CD4-positive, alpha-beta memory T cell (primary cell): Measurements from ENCODE around the gene PSMC1. TPM values are rescaled to one million over a fixed set of nuclear protein-coding genes. Genes with fewer than 3 reads are reported as not detected.
A peak's percentile ranks its signal among the peaks of the same experiment; 100 is the strongest.

Source experiments
- CTCF ChIA-PET: fragments of 350-600 bp; sonication (Branson Sonifier 250); formaldehyde crosslinking; loops from one replicate; lab custom pipeline; 2021; ENCODE audit warnings: inconsistent platforms; ENCODE audit not compliant: partially characterized antibody; lab: Charles Lee
- POLR2A ChIA-PET: fragments of 350-600 bp; sonication (Branson Sonifier 250); formaldehyde crosslinking; loops from one replicate; lab custom pipeline; 2021; ENCODE audit not compliant: partially characterized antibody; lab: Charles Lee
- DNase-seq, 5 donors: peaks; one replicate each; pipeline versions ENCODE4 v3.0.0 to v3.0.0-alpha.2; 2020 to 2022; ENCODE audit warnings: mixed read lengths in 1 of 5
- H3K27ac ChIP-seq: one replicate; pipeline ENCODE4 v1.7.0; 2013; ENCODE audit warnings: low read depth, low read length
- H3K27me3 ChIP-seq: 2 replicates; pipeline ENCODE4 v1.7.0; 2013; ENCODE audit warnings: mild to moderate bottlenecking, low read length, moderate library complexity; ENCODE audit not compliant: insufficient read depth
- H3K36me3 ChIP-seq: 2 replicates; pipeline ENCODE4 v1.7.0; 2013; ENCODE audit warnings: mild to moderate bottlenecking, low read length, moderate library complexity; ENCODE audit not compliant: insufficient read depth
- H3K4me1 ChIP-seq: 2 replicates; pipeline ENCODE4 v1.7.0; 2013; ENCODE audit warnings: mild to moderate bottlenecking, low read length, moderate library complexity; ENCODE audit not compliant: insufficient read depth
- H3K4me3 ChIP-seq, 2 donors: one replicate each; pipeline ENCODE4 v1.7.0; 2013; ENCODE audit warnings: low read length in 2 of 2, mild to moderate bottlenecking in 1 of 2
- H3K9me3 ChIP-seq, 2 donors: one replicate each; pipeline ENCODE4 v1.7.0; 2013; ENCODE audit warnings: low read length in 2 of 2, control low read depth in 1 of 2; ENCODE audit not compliant: control insufficient read depth in 1 of 2
- H3K27ac Mint-ChIP-seq, 7 donors: one replicate each; pipeline ENCODE4 v1.8.0; 2020 to 2021; ENCODE audit warnings: mixed read lengths in 7 of 7, mild to moderate bottlenecking in 6 of 7, inconsistent platforms in 3 of 7, moderate library complexity in 3 of 7
- H3K27me3 Mint-ChIP-seq, 2 donors: one replicate each; pipeline ENCODE4 v1.8.0; 2020 to 2021; ENCODE audit warnings: mixed read lengths in 2 of 2
- H3K36me3 Mint-ChIP-seq, 2 donors: one replicate each; pipeline ENCODE4 v1.8.0; 2020 to 2021; ENCODE audit warnings: mixed read lengths in 2 of 2, inconsistent platforms in 1 of 2, mild to moderate bottlenecking in 1 of 2
- H3K4me1 Mint-ChIP-seq, 4 donors: one replicate each; pipeline ENCODE4 v1.8.0; 2020 to 2021; ENCODE audit warnings: mixed read lengths in 4 of 4, mild to moderate bottlenecking in 1 of 4
- H3K4me3 Mint-ChIP-seq, 8 donors: one replicate each; pipeline ENCODE4 v1.8.0; 2020 to 2021; ENCODE audit warnings: mixed read lengths in 8 of 8, mild to moderate bottlenecking in 7 of 8, moderate library complexity in 6 of 8, inconsistent platforms in 3 of 8
- H3K9me3 Mint-ChIP-seq, 8 donors: one replicate each; pipeline ENCODE4 v1.8.0; 2020 to 2021; ENCODE audit warnings: mixed read lengths in 8 of 8, mild to moderate bottlenecking in 5 of 8, inconsistent platforms in 3 of 8, moderate library complexity in 1 of 8
- intact Hi-C: fragments of 100-400 bp; cut with micrococcal nuclease; formaldehyde crosslinking; loops from one replicate; pipeline ENCODE4 v1.15.1; 2023
- polyA plus RNA-seq, 2 donors: library from polyadenylated mRNA; unstranded; fragments of 300-500 nt; fragmentation: Illumina TruSeq; gene quantifications; one replicate each; pipeline ENCODE4 v1.2.3, GENCODE V29; 2021
- total RNA-seq, 2 experiments: library from RNA; stranded (reverse); gene quantifications; one replicate each; pipeline ENCODE4 v1.2.3, GENCODE V29; 2021

Gene PSMC1
- total and polyA plus RNA-seq, 4 experiments from 2014 or later: 42.1 to 175 (median 77.8) TPM

DNA sequence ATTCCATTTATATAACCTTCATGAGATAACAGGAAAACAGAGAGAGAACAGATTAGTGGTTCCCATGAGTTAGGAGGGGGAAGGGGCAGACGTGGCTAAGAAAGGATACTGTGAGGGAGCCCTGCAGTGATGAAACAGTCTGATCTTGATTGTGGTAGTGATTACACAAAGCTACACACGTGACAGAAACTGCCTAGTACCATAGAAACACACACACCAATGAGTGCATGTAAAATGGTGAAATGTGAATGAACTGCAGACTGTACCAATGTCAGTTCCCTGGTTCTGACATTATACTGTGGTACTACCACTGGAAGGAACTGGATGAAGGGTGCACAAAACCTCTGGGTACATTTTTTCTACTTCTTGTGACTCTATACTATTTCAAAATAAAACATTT lies 38.5 kb downstream of the PSMC1 start:
- Histone ChIP-seq H3K9me3 (no peaks in the 10 kb centered on the region), H3K27me3 (no peaks in the 10 kb centered on the region), H3K4me1 (no peaks in the 10 kb centered on the region), H3K4me3 (no peak overlapping the region), H3K36me3 (peaks cover 31% of the 10 kb centered on the region), H3K27ac (no peak overlapping the region)
- CTCF ChIA-PET: no interaction called here
- peaks cover 49 to 65% of the 10 kb centered on the region in 2 donors for H3K36me3 Mint-ChIP-seq
- no peaks in the 10 kb centered on the region for H3K27me3 Mint-ChIP-seq
- no peaks in the 10 kb centered on the region for H3K9me3 Mint-ChIP-seq
- peaks cover 0 to 4% (median under 1%) of the 10 kb centered on the region in 4 donors for H3K4me1 Mint-ChIP-seq
- POLR2A ChIA-PET: no interaction called here
- H3K27ac Mint-ChIP-seq: peak overlapping the region in 1 of 7 donors; percentile 8
- intact Hi-C loops: no loop called here
- no peak for DNase-seq
- H3K4me3 Mint-ChIP-seq: no peak overlapping the region

DNA sequence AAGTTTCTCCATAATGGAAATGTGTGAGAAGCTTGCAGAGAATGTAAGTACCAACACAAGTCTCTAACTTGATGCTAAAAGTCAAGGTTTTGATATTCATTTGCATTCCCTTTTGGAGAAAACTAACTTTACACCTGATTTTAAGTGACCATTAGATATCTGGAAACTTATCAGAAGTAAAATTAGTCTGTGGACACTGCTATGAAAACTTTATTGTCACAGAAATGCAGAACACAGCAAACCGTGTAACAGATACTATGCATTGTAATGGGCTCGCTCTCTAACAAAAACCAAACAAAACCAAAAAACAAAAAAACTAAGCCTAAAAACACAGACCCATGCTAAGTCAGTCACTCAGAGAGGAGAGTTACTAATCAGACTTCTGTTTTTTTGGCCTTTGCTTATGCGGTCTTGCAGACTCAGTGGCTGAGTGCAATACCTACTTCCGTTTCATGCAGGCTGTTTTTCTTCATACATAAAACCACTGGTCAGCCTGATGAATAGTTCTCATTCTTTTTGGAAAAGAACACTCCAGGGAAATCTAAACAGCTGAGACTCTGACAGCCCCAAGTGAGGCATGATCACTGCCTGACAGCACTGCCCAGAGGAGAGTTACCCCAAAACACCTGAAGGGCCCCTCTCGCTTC lies 39.6 kb downstream of the PSMC1 start:
- Mint-ChIP-seq H3K27ac (no peak overlapping the region), H3K4me1 (peaks cover 5 to 8% (median 6%) of the 10 kb centered on the region in 4 donors), H3K9me3 (no peaks in the 10 kb centered on the region), H3K27me3 (no peaks in the 10 kb centered on the region), H3K36me3 (peaks cover 44 to 61% of the 10 kb centered on the region in 2 donors), H3K4me3 (no peak overlapping the region)
- ChIA-PET CTCF (no interaction called here), POLR2A (no interaction called here)
- H3K4me3 ChIP-seq: no peak overlapping the region
- no peaks in the 10 kb centered on the region for H3K27me3 ChIP-seq
- no peak for DNase-seq
- no peaks in the 10 kb centered on the region for H3K9me3 ChIP-seq
- no peak overlapping the region for H3K27ac ChIP-seq
- no peaks in the 10 kb centered on the region for H3K4me1 ChIP-seq
- H3K36me3 ChIP-seq: peaks cover 31% of the 10 kb centered on the region
- intact Hi-C loops: no loop called here

- Mint-ChIP-seq H3K36me3 (peaks cover 50 to 60% of the 10 kb centered on the region in 2 donors), H3K4me1 (peaks cover 8 to 12% (median 10%) of the 10 kb centered on the region in 4 donors), H3K27me3 (no peaks in the 10 kb centered on the region), H3K9me3 (no peaks in the 10 kb centered on the region), H3K4me3 (no peak overlapping the region), H3K27ac (no peak overlapping the region)
- no peak for DNase-seq
- intact Hi-C loops: no loop called here
- Histone ChIP-seq H3K9me3 (no peaks in the 10 kb centered on the region), H3K4me3 (no peak overlapping the region), H3K4me1 (no peaks in the 10 kb centered on the region), H3K27ac (no peak overlapping the region), H3K36me3 (peaks cover 28% of the 10 kb centered on the region), H3K27me3 (no peaks in the 10 kb centered on the region)
- ChIA-PET POLR2A (no interaction called here), CTCF (no interaction called here)
These were observed 40.3 kb downstream of the PSMC1 start for GRCh38 chr14:90296641-90297040.

DNA sequence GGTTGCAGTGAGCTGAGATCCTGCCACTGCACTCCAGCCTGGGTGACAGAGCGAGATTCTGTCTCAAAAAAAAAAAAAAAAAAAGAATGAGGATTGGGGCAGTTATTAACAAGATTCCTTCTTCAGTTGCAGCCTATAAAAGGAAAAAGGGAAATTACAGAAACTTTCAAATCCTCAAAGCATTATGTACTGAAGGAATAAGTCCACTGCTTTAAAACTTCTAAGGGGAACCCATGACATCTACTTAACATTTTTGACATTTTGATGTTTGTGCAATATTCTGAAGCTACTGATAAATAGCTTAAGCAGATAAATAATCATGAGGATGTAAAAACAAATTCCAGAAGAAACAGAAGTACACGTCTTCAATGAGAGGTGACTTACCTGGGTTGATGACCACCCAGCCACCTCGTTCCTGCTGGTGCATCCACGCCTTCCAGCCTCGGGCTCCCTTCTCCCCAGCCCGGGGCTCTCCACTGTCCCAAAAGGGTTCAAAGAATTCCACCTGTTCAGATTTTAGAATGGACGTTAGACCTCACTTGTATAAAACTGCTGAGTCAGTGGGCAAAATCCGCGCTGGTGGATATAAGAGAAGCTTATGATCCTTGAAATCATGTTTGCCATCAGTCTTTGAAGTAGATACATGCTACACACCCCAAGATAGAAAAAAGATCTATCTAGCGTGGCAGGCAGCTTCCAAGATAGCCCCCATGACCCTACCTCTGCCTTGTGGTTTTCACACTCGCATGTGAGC lies 41.7 kb downstream of the PSMC1 start:
- peaks cover 57 to 60% of the 10 kb centered on the region in 2 donors for H3K36me3 Mint-ChIP-seq
- H3K27me3 ChIP-seq: no peaks in the 10 kb centered on the region
- H3K27ac ChIP-seq: no peak overlapping the region

GRCh38 chr14:90299408-90299807 lies 43.1 kb downstream of the PSMC1 start:
- peaks cover 8 to 22% (median 15%) of the 10 kb centered on the region in 4 donors for H3K4me1 Mint-ChIP-seq
- Histone ChIP-seq H3K4me3 (no peak overlapping the region), H3K4me1 (no peaks in the 10 kb centered on the region), H3K9me3 (no peaks in the 10 kb centered on the region), H3K27ac (no peak overlapping the region), H3K36me3 (peaks cover 21% of the 10 kb centered on the region), H3K27me3 (no peaks in the 10 kb centered on the region)
- H3K36me3 Mint-ChIP-seq: peaks cover 59 to 65% of the 10 kb centered on the region in 2 donors
- H3K4me3 Mint-ChIP-seq: no peak overlapping the region
- ChIA-PET CTCF (interaction anchor here (1.5 to 2.8 kb wide), 2 partner anchors 398 kb away, joined by 4 to 42 read pairs; no protein-coding TSS in a partner anchor), POLR2A (no interaction called here)
- no peaks in the 10 kb centered on the region for H3K9me3 Mint-ChIP-seq
- no peak for DNase-seq
- H3K27me3 Mint-ChIP-seq: no peaks in the 10 kb centered on the region
- intact Hi-C loops: no loop called here
- H3K27ac Mint-ChIP-seq: peak overlapping the region in 1 of 7 donors; percentile 46

More for the DNA sequence above, 41.7 kb downstream of the PSMC1 start:
- Mint-ChIP-seq H3K4me1 (peaks cover 8 to 21% (median 14%) of the 10 kb centered on the region in 4 donors), H3K9me3 (no peaks in the 10 kb centered on the region), H3K27ac (peak overlapping the region in 2 of 7 donors; percentile 19 to 50), H3K27me3 (no peaks in the 10 kb centered on the region), H3K4me3 (no peak overlapping the region)
- H3K36me3 ChIP-seq: peaks cover 19% of the 10 kb centered on the region
- intact Hi-C loops: no loop called here
- H3K9me3 ChIP-seq: no peaks in the 10 kb centered on the region
- no peak for DNase-seq
- POLR2A ChIA-PET: interaction anchor here (0.9 kb wide), 1 partner anchor 86 kb away, joined by 3 read pairs; no protein-coding TSS in a partner anchor
- H3K4me3 ChIP-seq: no peak overlapping the region
- CTCF ChIA-PET: interaction anchor here (1.0 to 1.7 kb wide), 3 partner anchors 45 to 399 kb away, joined by 3 to 5 read pairs (median 4); no protein-coding TSS in a partner anchor
- H3K4me1 ChIP-seq: no peaks in the 10 kb centered on the region

GRCh38 chr14:90300611-90301047 lies 44.3 kb downstream of the PSMC1 start:
- Histone ChIP-seq H3K27me3 (no peaks in the 10 kb centered on the region), H3K27ac (no peak overlapping the region), H3K4me1 (no peaks in the 10 kb centered on the region), H3K9me3 (no peaks in the 10 kb centered on the region), H3K36me3 (peaks cover 22% of the 10 kb centered on the region), H3K4me3 (no peak overlapping the region)
- Mint-ChIP-seq H3K36me3 (peaks cover 59 to 72% of the 10 kb centered on the region in 2 donors), H3K4me1 (peaks cover 10 to 22% (median 15%) of the 10 kb centered on the region in 4 donors), H3K27ac (peak overlapping the region; percentile 43 to 87 (median 84)), H3K9me3 (peaks cover 0 to 2% (median 0%) of the 10 kb centered on the region in 8 donors), H3K27me3 (no peaks in the 10 kb centered on the region), H3K4me3 (no peak overlapping the region)
- POLR2A ChIA-PET: no interaction called here
- intact Hi-C loops: no loop called here
- no peak for DNase-seq
- CTCF ChIA-PET: interaction anchor here (1.0 to 2.8 kb wide), 6 partner anchors 17 to 459 kb away, joined by 3 to 42 read pairs (median 6); no protein-coding TSS in a partner anchor

DNA sequence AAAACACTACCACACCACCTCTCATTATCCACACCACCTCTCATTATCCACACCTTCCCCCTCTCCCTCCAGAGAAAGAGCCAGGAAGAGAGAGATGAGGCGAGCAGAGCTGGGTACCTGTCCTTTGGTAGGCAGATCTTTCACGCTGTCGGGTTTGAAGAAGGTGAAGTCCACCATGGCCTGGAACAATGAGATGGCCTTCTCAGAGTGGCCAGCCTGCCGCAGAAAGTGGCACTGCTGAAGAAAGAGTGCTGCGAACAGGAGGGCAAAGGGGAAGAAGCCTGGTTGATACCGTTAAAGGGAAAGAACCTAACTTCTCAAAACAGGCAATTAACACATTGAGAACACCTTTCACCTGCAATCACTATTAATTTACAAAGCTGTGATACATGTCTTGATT lies 44.8 kb downstream of the PSMC1 start:
- peaks cover 61 to 70% of the 10 kb centered on the region in 2 donors for H3K36me3 Mint-ChIP-seq
- intact Hi-C loops: no loop called here
- no peak for DNase-seq
- Histone ChIP-seq H3K9me3 (no peaks in the 10 kb centered on the region), H3K4me1 (no peaks in the 10 kb centered on the region), H3K4me3 (no peak overlapping the region), H3K36me3 (peaks cover 22% of the 10 kb centered on the region), H3K27ac (no peak overlapping the region), H3K27me3 (no peaks in the 10 kb centered on the region)
- POLR2A ChIA-PET: no interaction called here
- no peaks in the 10 kb centered on the region for H3K27me3 Mint-ChIP-seq
- H3K9me3 Mint-ChIP-seq: peaks cover 0 to 2% (median 0%) of the 10 kb centered on the region in 8 donors
- peaks cover 10 to 22% (median 15%) of the 10 kb centered on the region in 4 donors for H3K4me1 Mint-ChIP-seq
- peak overlapping the region in 6 of 7 donors; percentile 56 to 86 (median 75) for H3K27ac Mint-ChIP-seq
- no peak overlapping the region for H3K4me3 Mint-ChIP-seq
- CTCF ChIA-PET: interaction anchor here (1.0 to 2.8 kb wide), 7 partner anchors 12 to 459 kb away, joined by 3 to 42 read pairs (median 5); no protein-coding TSS in a partner anchor
